IMR-90 (cell line): ENCODE data around the gene SRD5A1.

Experiments
- BHLHE40 ChIP-seq: fragments of 150-350 bp; IDR thresholded peaks from 2 replicates; pipeline ENCODE4 v1.6.1; 2016; ENCODE audit warnings: mild to moderate bottlenecking, low read depth, low read length
- CEBPB ChIP-seq: IDR thresholded peaks from 2 replicates; pipeline ENCODE4 v1.6.1; 2012; ENCODE audit warnings: low read depth, low read length, improper control_type of control experiment
- CHD1 ChIP-seq: IDR thresholded peaks from 2 replicates; pipeline ENCODE4 v1.6.1; 2012; ENCODE audit warnings: low read depth, low read length, improper control_type of control experiment
- FOS ChIP-seq: fragments of 150-350 bp; IDR thresholded peaks from 2 replicates; pipeline ENCODE4 v1.6.1; 2016; ENCODE audit warnings: low read depth, low read length
- MAFK ChIP-seq: IDR thresholded peaks from 2 replicates; pipeline ENCODE4 v1.6.1; 2012; ENCODE audit warnings: low read depth, low read length, improper control_type of control experiment
- POLR2A ChIP-seq: IDR thresholded peaks from 2 replicates; pipeline ENCODE4 v1.6.1; 2012; ENCODE audit warnings: mild to moderate bottlenecking, low read depth, low read length
- RAD21 ChIP-seq: IDR thresholded peaks from 2 replicates; pipeline ENCODE4 v1.6.1; 2012; ENCODE audit warnings: low read length, improper control_type of control experiment
- SMC3 ChIP-seq: fragments of 150-350 bp; IDR thresholded peaks from 2 replicates; pipeline ENCODE4 v1.6.1; 2016; ENCODE audit warnings: low read depth, mild to moderate bottlenecking, antibody characterized with exemption, low read length, moderate library complexity
- TF ChIP-seq, protein P1 (sequence below): conservative IDR thresholded peaks from 2 replicates; pipeline ENCODE4 v1.5.1; 2012; ENCODE audit warnings: mild to moderate bottlenecking, low read depth, low read length, improper control_type of control experiment

- TF ChIP-seq POLR2A: no peak
- TF ChIP-seq, protein P1, sequence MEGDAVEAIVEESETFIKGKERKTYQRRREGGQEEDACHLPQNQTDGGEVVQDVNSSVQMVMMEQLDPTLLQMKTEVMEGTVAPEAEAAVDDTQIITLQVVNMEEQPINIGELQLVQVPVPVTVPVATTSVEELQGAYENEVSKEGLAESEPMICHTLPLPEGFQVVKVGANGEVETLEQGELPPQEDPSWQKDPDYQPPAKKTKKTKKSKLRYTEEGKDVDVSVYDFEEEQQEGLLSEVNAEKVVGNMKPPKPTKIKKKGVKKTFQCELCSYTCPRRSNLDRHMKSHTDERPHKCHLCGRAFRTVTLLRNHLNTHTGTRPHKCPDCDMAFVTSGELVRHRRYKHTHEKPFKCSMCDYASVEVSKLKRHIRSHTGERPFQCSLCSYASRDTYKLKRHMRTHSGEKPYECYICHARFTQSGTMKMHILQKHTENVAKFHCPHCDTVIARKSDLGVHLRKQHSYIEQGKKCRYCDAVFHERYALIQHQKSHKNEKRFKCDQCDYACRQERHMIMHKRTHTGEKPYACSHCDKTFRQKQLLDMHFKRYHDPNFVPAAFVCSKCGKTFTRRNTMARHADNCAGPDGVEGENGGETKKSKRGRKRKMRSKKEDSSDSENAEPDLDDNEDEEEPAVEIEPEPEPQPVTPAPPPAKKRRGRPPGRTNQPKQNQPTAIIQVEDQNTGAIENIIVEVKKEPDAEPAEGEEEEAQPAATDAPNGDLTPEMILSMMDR: no peak
- TF ChIP-seq CEBPB: no peak
- TF ChIP-seq FOS: no peak
- no peak for TF ChIP-seq SMC3
- TF ChIP-seq BHLHE40: no peak
- no peak for TF ChIP-seq CHD1
- TF ChIP-seq MAFK: no peak
- TF ChIP-seq RAD21: no peak
These were observed 77.5 kb downstream of the SRD5A1 start for GRCh38 chr5:6710551-6711318.
